HepG2 (cell line): Measurements from ENCODE around the gene ZXDC. TPM values are rescaled to one million over a fixed set of nuclear protein-coding genes. Genes with fewer than 3 reads are reported as not detected.

Experiments used
- ARID3A ChIP-seq: IDR thresholded peaks from 2 replicates; pipeline ENCODE4 v1.6.1; 2012; ENCODE audit warnings: low read depth, low read length, improper control_type of control experiment
- E2F2 ChIP-seq: sonication (generic); formaldehyde crosslinking; IDR thresholded peaks from 2 replicates; pipeline ENCODE4 v1.4.0; 2020; ENCODE audit warnings: missing genetic modification reagents, borderline replicate concordance
- NR2C2 ChIP-seq: sonication (generic); formaldehyde crosslinking; IDR thresholded peaks from 2 replicates; pipeline ENCODE4 v1.4.0; 2020; ENCODE audit warnings: missing genetic modification reagents, mild to moderate bottlenecking, moderate library complexity, borderline replicate concordance
- TCF12 ChIP-seq, 2 experiments: fragments of 450-650 bp in 1 of 2; sonication (generic) in 1 of 2; formaldehyde crosslinking in 1 of 2; IDR thresholded peaks; 2 replicates each; pipeline versions ENCODE4 v1.6.1 to v1.8.0; 2017 to 2022; ENCODE audit warnings: antibody characterized with exemption in 1 of 2, mild to moderate bottlenecking in 1 of 2, missing genetic modification reagents in 1 of 2, moderate library complexity in 1 of 2
- ZMYM4 ChIP-seq: sonication (generic); formaldehyde crosslinking; IDR thresholded peaks from 2 replicates; pipeline ENCODE4 v1.8.1; 2023; ENCODE audit warnings: mild to moderate bottlenecking, missing genetic modification reagents
- ZNF318 ChIP-seq: sonication (generic); formaldehyde crosslinking; IDR thresholded peaks from 2 replicates; pipeline ENCODE4 v1.4.0; 2020; ENCODE audit warnings: mild to moderate bottlenecking, missing genetic modification reagents
- ZNF354B ChIP-seq: sonication (generic); formaldehyde crosslinking; IDR thresholded peaks from 2 replicates; pipeline ENCODE4 v1.8.0; 2022; ENCODE audit warnings: mild to moderate bottlenecking, missing genetic modification reagents
- ZNF576 ChIP-seq: sonication (generic); formaldehyde crosslinking; IDR thresholded peaks from 2 replicates; pipeline ENCODE4 v1.4.0; 2020; ENCODE audit warnings: mild to moderate bottlenecking, missing genetic modification reagents
- ZSCAN21 ChIP-seq: sonication (generic); formaldehyde crosslinking; IDR thresholded peaks from 2 replicates; pipeline ENCODE4 v1.8.0; 2022; ENCODE audit warnings: mild to moderate bottlenecking, missing genetic modification reagents, moderate library complexity, borderline replicate concordance
- polyA plus RNA-seq, 8 experiments: library from polyadenylated mRNA; depleted of rRNA in 3 of 8; stranded (reverse) in 7 of 8; unstranded in 1 of 8; fragments of >200 nt; fragmentation: Illumina TruSeq in 4 of 8; extraction: Trizol in 4 of 8; gene quantifications; 2 replicates each; pipeline versions ENCODE4 v1.2.1 to v1.2.3, GENCODE V29; 2011 to 2016; ENCODE audit warnings: low read depth in 4 of 8, missing spikeins in 1 of 8, mixed read lengths in 1 of 8; ENCODE audit not compliant: insufficient read depth in 1 of 8
- total RNA-seq, 5 experiments: library from RNA; depleted of rRNA; stranded (reverse); fragments of >200 nt; fragmentation: Illumina TruSeq; extraction: Trizol; gene quantifications; 2 replicates each; pipeline ENCODE4 v1.2.3, GENCODE V29; 2016; ENCODE audit warnings: low read depth in 1 of 5

ZXDC gene
- total and polyA plus RNA-seq, 2 of the 13 experiments (the other 11 are each of a cell fraction or from before 2014, with no cell fraction given), result 17.6 to 21.2 TPM

- no peak; the same call in 1 of the 2 replicates for TF ChIP-seq ZNF318 (CRISPR knock-in tag)
- TF ChIP-seq NR2C2 (CRISPR knock-in tag), result no peak
- no peak for TF ChIP-seq ARID3A
- no peak for TF ChIP-seq E2F2 (CRISPR knock-in tag)
- no peak for TF ChIP-seq ZNF576 (CRISPR knock-in tag)
- no peak for TF ChIP-seq ZNF354B
- no peak for TF ChIP-seq ZMYM4 (CRISPR knock-in tag)
- no peak for TF ChIP-seq ZSCAN21 (CRISPR knock-in tag)
- TF ChIP-seq TCF12 (IDR thresholded peaks at IDR 0.05), result no peak
- TF ChIP-seq TCF12 (CRISPR knock-in tag; IDR thresholded peaks at IDR 0.05), result no peak
Observed at GRCh38 chr3:126476166-126477060, 722 bp upstream of the ZXDC start (continued).
